ENCODE measurements around the gene STEEP1.

DNA sequence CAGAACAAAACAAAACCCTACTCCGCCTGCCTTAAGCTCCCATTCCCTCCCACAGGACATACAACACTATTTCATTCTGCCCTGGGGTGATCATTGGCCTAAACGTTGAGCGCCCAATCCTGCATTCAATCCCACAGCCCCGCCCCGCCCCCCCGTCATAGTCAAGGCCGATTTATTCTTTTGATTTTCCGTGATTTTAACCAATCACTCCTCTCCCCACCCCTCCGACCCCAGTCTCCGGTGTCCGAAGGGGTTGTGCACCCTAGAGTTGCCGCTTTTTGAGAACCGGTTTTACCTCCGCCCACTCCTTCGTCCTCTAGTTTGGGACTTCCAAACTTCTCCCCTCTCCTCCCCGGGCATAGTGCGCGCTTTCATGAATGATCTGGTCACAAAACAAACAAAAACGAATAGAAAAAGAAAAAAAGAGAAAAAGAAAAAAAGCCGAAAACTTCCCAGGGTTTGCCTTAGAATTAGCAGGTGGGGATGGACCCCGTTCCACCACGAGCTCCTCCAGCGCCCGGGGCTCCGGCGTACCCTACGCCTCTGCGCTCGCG, 8.7 kb upstream of the STEEP1 start:
- TF ChIP-seq, protein P1, sequence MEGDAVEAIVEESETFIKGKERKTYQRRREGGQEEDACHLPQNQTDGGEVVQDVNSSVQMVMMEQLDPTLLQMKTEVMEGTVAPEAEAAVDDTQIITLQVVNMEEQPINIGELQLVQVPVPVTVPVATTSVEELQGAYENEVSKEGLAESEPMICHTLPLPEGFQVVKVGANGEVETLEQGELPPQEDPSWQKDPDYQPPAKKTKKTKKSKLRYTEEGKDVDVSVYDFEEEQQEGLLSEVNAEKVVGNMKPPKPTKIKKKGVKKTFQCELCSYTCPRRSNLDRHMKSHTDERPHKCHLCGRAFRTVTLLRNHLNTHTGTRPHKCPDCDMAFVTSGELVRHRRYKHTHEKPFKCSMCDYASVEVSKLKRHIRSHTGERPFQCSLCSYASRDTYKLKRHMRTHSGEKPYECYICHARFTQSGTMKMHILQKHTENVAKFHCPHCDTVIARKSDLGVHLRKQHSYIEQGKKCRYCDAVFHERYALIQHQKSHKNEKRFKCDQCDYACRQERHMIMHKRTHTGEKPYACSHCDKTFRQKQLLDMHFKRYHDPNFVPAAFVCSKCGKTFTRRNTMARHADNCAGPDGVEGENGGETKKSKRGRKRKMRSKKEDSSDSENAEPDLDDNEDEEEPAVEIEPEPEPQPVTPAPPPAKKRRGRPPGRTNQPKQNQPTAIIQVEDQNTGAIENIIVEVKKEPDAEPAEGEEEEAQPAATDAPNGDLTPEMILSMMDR (IDR thresholded peaks at IDR 0.05; ENCODE audit: insufficient read depth, low read depth, low read length) = no peak
- no peak for TF ChIP-seq EZH2 (IDR thresholded peaks at IDR 0.05; ENCODE audit: insufficient read depth, low read length)

Data from astrocyte (in vitro differentiated cells and primary cell).